Fibroblast of skin of right biceps (primary cell): ENCODE measurements around the gene EPHB1.
"Not testable (repeated sequence)": the region's sequence is repeated elsewhere in the genome, so short reads cannot be mapped to it uniquely, and the experiment has no call there.

Experiments used
- DNase-seq: peaks from one replicate; pipeline ENCODE4 v3.0.0-alpha.2; 2013

The EPHB1 gene

DNA sequence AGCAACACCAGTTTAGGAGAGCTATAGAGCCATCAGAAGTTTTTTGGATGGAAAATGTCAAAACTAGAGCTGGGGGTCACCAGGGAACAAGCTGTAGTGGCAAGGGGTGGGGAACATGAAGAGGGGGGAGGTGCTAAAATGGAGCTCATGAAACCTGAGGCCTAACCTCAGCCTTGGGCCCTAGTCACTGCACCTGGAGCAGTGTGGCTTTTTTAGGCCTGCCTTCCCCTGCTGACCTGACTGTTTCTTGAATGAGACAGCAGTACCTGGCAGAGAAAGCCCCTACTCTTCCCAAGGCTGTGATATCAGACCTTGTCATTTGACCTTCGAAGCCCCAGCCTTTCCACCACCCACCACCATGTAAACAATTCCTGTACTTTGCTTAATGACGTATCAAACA lies 383.5 kb downstream of the EPHB1 start:
- no peak for DNase-seq

DNA sequence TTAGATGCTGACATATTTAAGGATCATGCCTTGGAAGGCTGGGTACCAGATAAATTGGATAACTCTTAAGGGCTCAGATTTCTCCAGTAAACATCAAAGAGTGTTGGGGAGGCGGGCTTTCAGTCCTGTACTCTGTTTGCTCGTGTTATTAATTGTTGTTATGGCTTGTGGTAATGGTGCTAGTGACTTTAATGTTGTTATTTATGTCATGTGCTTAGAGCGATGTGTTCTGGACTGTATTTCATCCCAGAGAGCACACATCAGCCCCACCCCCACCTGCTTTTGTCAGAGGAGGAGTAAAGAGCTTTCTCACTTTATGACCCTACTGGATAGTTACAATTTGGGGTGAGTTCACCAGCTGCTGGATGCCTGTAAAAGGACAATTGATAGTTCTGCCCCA lies 386.3 kb downstream of the EPHB1 start:
- DNase-seq: no peak

DNA sequence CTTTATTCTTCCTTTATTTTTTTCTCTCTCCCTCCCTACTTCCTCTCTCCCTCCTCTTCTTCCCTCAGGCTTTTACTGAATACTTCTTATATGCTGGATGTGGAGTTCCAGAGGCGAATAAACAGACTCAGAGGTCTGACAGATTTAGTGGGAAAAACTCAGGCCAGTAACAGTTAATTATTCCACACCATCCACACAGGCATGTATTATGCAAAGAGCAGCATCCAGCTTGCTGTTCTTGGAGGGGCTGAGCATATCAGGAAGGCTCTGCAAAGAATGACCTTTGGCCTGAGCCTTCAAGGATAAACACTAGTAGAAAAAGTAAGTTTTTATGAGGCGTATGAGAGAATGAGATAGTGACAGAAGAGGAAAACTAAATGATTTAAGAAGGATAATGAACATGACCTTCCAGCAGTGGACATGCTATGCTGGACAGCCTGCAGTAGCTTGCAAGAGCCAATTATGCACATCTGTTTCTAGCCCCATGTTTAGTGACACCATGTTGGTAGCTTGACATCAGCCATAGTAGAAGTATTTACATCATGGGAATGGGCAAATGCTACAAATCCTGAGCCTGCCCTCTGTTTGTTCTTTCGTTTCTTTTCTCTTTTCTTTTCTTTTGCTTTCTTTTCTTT lies 387.4 kb downstream of the EPHB1 start:
- no peak for DNase-seq

DNA sequence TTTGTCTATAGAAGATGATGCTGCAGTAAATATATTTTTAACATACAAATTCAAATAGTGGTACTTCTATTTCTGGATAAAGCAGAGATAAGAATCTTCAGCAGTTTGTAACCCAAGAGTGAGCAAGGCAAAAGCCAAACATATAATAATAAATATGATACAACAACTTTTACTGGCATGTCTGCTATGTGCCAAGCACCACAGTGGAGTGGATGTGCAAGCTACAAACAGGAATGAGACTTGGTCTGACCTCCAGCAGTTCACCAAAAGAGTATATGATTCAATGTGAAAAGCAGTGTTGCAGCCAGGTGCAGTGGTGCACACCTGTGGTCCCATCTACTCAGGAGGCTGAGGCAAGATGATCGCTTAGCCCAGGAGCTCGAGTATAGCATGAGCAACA lies 395.6 kb downstream of the EPHB1 start:
- no peak for DNase-seq

DNA sequence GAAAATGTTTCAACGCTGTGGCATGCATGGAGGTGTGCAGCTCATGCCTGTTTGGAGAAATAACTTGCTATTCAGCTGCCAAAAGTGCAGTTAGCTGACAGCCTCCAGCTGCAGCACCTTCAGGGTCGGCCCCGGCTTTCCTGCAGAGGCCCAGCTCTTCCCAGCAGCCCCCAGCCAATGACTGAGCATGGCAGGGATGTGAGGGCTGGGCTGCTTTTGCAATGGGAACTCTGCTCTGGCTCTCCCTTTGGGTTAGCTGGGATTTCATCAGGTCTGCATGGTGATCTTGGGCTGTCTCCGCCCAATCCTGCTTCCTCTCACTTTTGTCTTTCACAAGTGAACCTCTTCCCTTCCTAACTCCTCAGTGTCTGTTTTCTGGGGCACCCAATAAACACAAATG lies 396.6 kb downstream of the EPHB1 start:
- no peak for DNase-seq

DNA sequence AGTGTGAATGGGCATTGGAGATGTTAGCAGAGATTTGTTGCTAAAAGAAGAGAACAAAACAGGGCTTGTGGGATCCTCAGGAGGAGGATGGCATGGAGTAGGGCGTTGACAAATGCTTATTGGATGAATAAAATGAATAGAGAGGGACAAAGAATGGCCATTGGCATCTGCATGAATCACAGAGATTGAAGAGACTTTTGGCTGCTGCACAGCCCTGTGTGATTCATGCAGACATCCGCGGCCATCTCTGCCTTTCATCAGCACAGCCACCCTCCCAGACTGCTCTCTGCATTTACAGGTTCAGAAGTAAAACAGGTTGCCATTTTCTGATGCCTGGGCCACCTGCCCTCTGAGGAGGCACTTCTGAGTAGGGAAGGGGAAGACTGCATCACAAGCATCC lies 397.9 kb downstream of the EPHB1 start:
- DNase-seq: peak; percentile 31

DNA sequence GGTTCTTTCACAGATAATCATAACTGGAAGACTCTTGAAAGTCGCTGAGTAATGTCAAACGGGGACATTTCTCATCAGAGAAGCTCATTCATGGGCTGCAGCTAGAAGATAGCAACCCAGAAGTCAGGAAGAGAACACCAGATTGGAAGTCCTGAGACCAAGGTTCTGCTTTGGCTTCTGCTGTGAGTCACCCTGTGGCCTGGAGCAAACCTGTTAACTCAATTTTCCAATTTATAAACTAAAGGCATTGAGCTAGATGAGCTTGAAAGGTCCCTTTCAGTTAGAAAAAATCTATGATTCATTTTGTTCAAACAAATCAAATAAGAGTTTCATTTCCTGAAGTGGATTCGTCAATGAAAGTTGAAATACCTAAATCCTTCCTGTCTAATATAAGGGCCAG lies 402.2 kb downstream of the EPHB1 start:
- no peak for DNase-seq

DNA sequence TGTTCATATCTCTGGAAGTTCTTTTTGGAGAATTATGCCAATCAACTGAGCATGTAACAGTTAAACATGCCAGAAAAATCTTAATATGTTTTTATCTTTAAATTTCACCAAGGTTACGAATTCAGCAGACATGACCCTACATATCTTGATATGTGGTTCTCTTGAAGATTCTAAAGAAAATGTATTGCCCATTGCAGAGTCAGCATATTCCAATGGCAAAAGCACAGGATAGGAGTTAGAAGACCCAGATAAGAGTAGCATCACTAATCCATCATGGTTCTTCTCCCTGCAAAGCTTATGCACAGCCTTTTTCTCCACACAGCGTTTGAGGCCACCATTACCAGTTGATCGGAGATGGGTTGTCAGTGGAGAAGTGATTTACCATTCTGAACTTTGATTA lies 402.8 kb downstream of the EPHB1 start:
- no peak for DNase-seq

DNA sequence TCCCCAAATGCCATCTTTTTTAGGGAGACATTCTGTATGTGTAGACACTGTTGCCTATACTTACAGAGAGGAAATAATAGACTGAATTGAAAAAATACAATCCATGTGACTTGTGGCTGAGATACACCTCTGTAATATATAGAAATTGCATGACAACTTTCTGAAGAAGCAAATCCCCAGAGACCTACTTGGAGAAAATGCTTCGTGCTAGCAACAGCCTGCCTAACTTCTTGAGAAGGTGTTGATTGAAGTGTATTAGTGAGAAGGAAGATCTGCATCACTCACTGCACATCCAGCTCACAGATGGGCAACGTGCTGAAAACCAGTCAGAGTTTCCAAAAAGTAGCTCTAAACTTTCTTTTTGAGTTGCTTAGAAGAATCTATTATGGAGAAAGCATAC lies 404.1 kb downstream of the EPHB1 start:
- no peak for DNase-seq

DNA sequence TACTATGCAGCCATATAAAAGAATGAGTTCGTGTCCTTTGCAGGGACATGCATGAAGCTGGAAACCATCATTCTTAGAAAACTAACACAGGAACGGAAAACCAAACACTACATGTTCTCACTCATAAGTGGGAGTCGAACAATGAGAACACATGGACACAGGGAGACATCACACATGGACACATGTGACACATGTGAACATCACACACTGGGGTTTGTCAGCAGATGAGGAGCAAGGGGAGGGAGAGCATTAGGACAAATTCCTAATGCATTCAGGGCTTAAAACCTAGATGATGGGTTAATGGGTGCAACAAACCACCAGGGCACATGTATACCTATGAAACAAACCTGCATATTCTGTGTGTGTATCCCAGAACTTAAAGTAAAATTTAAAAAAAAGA lies 408.0 kb downstream of the EPHB1 start:
- DNase-seq: no peak

DNA sequence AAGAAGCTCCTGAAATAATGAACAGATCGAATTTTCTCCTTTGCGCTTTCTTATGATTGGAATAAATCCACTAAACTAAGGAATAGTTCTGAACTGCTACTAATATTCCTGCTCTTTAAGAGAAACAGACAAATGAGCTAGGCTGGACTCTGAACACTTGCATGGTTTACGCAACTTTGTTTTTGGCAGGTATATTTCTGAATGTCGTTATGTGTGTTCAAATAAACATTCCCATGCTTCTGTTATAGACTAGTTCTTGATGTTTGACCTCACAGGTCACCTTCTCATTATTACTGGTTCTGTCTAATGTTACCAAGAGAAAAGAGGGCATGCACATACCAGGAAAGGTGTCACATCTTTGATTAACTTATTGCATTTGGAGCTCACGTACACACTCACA lies 418.2 kb downstream of the EPHB1 start:
- DNase-seq: no peak

DNA sequence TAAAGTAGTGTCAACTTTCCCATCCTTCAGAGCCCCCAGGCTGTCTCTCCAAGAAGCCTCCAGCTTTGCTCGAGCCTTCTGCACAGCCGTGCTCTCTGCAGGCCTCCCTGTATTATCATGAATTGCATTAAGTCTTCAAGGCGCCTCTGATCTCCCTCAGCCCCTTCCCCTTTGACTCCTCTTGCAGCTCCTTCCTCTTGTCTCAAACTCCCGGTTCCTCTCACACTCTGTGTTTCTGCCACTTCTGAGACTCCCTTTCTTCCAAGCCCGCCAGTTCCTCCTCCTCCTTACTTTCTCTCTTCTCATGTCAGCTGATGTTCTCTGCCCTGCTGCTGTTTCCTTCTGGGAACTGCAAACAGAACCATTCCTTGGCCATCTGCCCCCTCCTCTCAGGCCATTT lies 418.8 kb downstream of the EPHB1 start:
- DNase-seq: no peak

DNA sequence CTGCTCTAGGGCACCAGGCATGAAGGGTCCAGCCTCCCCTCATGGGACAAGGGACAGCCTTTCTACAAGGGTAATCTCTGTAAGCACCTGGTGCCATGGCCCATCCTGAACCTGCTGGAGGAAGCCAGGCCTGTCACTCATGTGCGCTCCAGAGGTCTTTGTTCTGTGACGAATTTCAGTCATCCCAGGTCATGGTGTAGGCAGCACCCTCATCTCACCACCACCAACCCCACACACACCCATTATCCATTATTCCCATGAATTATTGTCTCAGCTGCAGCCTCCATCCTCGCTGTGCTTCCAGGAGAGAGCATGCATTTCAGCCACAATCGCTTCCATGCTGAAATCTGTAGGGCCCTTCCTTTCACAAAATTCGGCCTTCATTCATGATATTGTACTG lies 419.3 kb downstream of the EPHB1 start:
- DNase-seq: no peak

DNA sequence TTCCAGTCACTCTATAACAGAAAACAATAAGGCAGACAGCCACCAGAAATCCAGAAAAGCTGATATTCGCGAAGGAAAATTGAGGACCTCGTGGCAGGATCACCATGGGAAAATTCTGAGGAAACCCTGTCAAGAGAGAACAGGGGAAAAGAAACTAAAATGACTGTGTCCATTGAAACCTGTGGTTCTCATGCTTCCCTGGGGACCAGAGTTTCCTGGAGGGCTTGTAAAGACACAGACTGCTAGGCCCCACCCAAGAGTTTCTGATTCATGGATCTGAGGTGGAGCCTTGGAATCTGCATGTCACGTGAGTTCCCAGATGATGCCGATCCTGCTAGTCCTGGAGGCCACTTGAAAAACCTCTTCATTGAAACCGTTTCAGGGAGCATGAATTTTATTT lies 420.5 kb downstream of the EPHB1 start:
- DNase-seq: peak; percentile 14

DNA sequence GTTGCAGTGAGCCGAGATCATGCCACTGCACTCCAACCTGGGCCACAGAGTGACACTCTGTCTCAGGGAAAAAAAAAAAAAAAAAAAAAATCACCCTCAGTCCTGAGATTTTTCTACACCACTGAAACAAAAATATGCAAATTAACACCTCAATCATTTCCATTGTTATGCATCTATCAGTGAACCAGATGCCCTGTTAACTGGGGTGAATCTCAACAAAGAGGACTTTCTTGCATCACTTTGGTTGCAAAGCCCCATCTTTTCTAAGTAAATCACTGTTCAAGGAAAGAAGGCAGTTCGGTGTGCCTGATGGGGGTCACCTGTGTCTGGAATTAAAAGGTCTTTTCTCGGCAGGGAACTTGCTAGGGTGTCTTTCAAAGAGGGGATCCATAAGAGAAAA lies 421.6 kb downstream of the EPHB1 start:
- DNase-seq: no peak

DNA sequence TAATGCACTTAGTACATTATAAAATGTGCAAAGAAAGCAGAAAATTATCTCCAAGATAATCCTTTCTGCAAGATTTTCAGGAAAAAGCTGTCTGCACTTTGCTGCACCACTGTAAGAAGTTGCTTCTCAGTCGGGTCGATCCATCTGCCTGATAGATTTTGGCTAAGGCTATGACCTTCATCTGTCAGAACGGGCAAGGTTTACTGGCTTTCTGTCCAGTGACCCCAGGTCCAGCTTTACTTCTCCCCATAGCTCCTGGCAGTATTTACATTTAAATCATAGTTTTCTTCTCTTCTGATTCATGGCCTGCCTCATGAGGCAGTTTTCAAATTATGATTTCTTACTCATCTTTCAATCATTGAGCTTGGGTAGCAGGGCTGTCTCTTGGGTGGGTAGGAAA lies 422.7 kb downstream of the EPHB1 start:
- no peak for DNase-seq

DNA sequence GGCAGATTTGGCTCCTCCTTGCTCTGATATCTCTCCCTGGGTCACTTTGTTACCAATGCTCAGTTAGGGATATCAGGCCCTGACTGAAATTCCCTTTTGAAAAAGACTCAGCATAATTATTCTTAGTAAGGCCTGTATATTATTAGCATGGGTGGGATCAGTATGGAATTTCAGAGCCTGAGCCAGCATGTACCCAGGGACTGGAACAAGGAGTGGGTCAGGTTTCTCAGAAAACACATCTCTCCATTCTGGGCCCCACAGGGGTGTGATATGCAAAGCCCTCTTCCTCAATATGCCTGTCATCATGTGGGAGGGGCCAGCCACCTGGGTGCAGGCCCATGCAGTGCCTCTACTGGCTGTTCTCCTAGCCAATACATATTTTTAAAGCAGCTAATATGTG lies 423.2 kb downstream of the EPHB1 start:
- DNase-seq: no peak

DNA sequence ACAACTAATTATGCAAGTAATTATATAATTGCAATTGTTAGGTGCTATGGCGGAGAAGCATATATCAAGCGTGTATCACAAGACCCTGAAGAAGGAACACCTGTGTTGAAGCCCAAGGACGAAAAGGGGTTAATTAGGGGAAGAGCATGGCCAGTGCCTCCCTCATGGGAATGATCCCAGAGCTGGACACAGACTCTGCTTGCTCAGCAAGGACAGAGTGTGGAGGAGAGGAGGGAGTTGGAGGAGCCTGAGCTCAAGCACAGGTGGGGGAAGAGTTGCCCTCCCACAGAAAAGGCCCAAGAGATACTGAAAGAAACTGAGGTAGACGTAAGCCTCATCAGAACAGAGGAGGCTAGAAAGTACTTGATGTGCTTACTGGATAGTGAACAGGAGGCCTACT lies 423.7 kb downstream of the EPHB1 start:
- no peak for DNase-seq

DNA sequence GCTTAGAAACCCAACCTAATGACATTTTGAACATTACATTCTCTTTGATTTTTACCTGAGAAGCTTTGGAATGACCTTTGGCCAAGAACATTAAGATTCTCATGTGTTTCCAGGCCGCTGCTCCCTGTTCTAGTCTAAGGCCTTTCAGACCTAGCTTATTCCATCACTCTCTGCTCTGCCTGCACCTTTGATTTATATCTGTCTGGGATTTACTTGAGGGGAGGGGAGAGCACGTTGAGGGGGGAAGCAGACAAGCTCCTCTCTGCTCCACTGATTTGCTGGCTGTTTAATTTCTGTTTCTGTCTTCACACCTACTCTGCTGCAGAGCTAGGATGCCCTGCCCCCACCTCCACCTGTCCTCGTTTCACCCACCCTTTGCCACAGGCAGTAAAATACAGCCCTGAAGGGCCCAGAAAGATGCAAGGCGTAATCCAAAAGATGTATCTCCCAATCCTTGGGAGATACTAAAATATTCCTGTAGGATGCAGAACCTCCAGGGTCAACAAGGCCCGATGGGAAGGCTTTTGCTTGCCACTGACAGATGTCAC lies 429.8 kb downstream of the EPHB1 start:
- no peak for DNase-seq

DNA sequence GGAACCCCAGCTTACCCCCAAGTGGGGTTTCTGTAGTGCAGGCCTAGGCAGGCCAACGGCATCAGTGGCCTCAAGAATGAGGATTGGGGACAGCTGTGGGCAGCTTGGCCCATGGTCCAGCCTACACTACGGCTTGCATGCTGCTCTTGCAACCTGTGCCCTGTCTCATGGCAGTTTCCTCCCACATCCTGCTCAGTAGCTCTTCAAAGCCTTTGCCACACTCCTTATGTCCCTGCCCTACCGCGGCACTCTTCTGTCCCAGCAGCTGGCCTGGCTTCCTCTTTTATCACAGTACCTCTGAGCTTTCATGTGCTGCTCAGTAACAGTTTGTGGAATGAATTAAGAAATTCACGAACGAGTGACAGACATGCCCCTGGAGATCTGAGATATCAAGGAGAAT lies 431.0 kb downstream of the EPHB1 start:
- no peak for DNase-seq

DNA sequence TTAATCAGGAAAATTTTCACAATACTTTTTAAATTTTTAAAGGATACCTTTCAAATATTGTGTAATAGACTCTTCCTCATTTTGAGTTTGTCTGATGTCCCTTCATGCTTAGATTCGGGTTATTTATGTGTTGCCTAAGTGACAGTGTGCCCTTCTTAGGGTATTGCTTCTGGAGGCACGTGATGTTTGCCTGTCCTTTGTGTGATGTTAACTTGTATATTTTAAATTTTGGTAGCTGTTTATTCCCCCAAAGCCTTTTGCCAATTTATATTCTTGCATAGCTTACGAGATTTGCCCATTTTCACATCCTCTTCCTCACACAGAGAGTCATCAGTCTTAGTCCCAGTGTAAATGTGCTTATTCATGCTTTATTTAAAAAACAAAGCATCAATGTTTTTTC lies 433.1 kb downstream of the EPHB1 start:
- no peak for DNase-seq

DNA sequence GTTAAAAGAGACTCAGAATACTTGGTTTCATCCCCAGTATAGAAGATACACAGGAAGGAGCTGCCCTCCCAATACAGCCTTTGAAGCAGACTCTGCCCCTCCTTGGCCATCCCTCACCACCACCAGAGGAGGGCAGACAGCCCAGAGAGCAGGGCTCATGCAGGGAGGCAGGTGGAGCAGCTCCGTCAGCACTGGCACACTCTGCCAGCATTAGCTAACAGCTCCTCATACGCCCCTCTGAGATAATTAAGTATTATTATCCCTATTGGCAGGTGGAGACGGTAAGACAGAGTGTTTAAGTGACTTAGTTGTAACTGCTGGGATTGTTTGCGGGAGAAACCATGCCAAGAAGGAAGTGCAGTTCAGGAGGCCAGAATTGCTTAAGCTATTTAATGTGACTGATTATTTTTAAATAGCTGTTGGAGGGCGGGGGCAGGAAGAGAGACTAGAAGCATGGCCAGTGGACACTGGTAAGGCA lies 434.0 kb downstream of the EPHB1 start:
- no peak for DNase-seq

DNA sequence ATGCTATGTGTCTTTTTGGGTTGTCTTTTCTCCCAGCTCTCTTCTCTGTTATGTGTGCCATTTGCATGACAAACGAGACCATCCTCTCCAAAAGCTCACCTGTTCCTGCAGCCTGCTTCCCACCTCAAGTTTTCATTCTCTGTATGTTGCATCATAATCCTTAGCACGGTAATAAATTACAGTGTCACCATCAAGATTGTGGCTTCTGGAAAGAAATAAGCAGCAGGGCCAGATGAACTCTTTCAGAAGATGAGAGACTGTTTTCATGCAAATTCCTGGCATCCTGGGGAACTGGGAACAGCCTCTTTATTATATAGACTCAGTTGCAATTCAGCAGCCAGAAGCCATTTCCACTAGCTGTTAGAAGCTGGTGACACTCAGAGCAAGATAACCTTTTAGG lies 436.7 kb downstream of the EPHB1 start:
- DNase-seq: no peak

DNA sequence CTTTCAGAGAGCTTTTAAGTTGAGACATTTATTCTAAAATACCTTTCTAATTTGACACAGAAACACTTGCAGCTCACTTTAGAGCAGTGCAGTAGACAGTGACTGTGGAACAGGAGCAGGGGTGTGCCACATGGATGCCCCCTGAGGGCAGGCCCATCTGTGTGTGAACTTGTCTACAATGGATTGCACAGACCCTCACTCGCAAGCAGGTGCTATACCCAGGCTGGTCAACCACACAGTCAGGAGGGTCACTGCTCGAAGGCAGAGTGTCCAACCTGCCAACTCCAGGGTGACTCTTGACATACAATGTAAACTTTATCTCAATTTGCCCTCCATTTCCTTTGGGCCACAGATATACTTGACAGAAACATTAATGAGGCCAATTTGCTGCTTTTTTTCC lies 437.2 kb downstream of the EPHB1 start:
- no peak for DNase-seq

DNA sequence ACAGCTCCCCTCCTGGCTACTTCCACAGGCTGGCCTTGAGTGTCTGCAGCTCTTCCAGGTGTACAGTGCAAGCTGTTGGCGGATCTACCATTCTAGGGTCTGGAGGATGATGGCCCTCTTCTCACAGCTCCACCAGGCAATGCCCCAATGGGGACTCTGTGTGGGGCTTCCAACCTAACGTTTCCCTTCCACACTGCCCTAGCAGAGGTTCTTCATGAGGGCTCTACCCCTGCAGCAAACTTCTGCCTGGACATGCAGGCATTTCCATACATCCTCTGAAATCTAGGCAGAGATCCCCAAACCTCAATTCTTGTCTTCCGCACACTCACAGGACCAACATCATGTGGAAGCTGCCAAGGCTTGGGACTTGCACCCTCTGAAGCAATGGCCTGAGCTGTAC lies 438.4 kb downstream of the EPHB1 start:
- not testable (repeated sequence) for DNase-seq
